HG03432 (cell line): ENCODE data around the gene RPS8.
"Not testable (repeated sequence)": the region's sequence is repeated elsewhere in the genome, so short reads cannot be mapped to it uniquely, and the experiment has no call there.

ENCODE experiments used
- ATAC-seq: cut with Tn5 transposase; IDR thresholded peaks from one replicate; pipeline ENCODE4 v1.9.1; 2021; ENCODE audit warnings: mild to moderate bottlenecking, moderate library complexity; ENCODE audit not compliant: unreplicated experiment

Gene RPS8

DNA sequence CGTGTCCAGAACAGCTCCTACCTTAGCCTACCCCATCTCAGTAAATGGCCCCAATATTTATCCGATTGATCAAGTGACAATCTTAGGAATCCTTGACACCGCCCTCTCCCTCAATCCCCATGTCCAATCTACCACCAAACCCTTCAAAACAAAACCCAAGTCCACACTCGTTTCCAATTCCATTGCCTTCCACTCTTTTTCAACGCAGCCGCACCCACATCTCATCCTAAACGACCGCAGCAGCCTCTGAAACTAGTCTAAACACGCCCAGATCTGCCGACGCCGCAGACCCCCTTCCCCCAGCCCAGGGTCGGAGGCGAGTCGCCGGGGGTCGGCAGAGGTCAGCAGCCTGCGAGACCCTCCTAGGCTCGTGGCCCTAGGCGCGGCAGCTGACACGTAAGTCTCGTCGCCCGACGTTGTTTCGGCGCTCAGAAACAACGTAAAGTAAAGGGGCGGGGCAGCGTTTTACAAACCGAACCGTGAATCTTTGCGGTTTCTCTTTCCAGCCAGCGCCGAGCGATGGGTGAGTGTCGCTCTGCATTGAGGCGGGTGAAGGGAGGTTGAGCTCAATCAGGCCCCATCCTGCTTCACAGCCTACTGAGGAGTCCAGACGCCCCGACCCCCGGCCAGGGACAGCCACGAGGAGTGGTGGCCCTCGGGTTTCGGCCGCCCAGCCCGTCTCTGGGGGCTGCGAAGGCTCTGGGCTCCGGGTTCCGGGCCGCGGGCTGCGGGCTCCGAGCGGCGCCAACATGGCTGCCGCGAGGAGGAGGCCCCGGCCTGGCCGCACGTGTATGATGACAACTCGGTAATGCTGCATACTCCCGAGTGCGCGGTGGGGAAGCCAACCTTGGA is at the start of gene RPS8:
Gene RPS8, plus strand, starts transcription at position 463 of the 852 bp plus-strand sequence. Its CDS starts 57 bp downstream, at position 520.
- ATAC-seq, result peak; percentile 83

DNA sequence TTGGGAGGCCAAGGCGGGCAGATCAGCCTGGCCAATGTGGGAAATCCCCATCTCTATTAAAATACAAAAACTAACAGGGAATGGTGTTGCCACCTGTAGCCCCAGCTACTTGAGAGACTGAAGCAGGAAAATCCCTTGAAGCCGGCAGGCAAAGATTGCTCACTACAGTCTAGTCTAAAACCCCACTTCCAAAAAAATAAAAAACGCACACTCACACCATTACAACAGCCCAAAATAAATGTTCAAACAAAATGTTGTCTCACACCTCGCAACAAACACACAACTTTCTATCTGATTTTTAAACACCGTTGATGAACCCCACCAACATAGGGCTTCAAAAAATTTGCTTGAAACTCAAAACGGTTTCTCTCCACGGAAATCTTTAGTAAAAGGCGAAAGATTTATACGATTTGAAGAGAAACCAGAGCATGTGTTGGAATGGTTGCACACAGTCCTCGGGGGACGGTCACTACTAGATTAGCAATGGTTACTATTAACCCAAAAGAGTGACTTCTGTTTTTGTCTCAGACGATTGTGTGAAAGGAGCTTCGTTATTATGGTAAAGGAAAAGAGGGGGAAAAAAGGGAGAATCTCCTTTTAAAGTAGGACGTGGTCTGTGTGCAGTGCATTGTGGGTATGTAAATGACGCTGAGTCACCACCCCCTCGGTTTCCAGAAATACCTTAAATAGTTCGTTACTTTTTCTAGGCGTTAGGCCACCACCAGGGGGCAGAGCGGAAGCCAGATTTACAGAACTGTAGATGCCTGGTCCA is 44.4 kb upstream of the RPS8 start, which contains the start of gene RNU5D-1:
Gene RNU5D-1, minus strand, starts transcription at position 430 of the 772 bp plus-strand sequence.
- peak; percentile 71 for ATAC-seq

GRCh38 chr1:44733365-44733764 is 42.0 kb upstream of the RPS8 start:
- ATAC-seq, result no peak

DNA sequence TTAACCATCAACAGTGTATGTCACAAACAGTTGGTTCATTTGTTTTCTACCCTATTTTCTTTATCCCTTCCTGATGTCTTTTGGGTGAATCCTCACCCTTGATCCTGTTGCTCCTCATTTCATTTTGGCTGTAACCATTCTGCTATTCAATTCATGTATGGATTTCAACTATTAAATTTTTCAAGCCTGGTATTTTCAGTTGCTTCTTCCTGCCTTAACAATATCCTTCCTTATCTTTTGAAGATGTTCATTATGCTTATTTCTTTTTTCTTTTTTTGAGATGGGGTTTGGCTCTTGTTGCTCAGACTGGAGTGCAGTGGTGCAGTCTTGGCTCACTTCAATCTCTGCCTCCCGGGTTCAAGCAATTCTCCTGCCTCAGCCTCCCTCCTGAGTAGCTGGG is 41.6 kb upstream of the RPS8 start:
- ATAC-seq, result no peak

DNA sequence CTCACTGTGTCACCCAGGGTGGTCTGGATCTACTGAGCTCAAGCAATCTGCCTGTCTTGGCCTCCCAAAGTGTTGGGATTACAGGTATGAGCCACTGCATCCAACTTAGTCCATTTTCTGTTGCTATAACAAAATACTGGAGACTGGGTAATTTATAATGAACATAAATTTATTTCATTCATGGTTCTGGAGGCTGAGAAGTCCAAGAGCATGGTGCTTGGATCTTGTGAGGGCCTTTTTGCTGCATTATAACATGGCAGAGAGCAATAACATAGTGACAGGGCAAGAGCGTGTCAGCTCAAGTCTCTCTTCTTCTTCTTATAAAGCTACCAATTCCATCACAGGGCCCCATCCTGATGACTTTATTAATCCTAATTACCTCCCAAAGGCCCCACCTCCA is 39.3 kb upstream of the RPS8 start:
- no peak for ATAC-seq

DNA sequence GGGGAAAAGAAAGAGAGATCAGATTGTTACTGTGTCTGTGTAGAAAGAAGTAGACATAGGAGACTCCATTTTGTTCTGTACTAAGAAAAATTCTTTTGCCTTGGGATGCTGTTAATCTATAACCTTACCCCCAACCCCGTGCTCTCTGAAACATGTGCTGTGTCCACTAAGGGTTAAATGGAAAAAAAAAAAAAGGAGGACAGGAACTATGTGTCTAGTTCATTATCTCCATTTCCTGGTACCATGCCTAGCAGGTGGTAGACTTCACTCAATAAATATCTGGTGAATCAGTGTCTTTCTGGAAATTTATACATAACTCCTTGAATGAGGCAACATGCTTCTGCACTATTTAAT is 36.4 kb upstream of the RPS8 start:
- ATAC-seq, result not testable (repeated sequence)

- ATAC-seq, result peak; percentile 98
These were observed 35.8 kb upstream of the RPS8 start, which contains the start of gene KIF2C for GRCh38 chr1:44739307-44740178. Gene KIF2C (plus strand): TSS chr1:44739837. CDS start chr1:44739933, 96 bp downstream.

DNA sequence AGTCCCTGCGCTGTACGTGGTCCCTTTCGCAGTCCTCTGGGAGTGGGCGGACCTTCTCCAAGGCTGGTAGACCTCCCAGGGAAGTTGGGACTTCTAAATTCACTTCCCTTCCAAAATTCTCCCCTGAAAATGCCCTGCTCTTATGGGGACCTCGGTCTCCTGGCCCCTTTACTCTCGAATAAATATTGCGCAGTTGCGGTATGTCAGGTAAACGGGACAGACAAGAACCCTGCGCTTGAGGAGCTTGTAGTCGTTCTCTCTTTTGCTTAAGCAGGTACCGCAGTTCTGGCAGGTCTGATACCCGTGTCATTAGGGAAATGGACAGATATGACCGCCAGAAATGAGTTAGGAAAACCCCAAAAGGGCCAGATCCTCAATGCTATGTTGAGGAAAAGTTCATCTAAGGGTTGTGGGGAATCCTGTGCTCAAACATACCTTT is 35.1 kb upstream of the RPS8 start:
- no peak for ATAC-seq

GRCh38 chr1:44743211-44743610 is 32.1 kb upstream of the RPS8 start:
- ATAC-seq, result no peak

DNA sequence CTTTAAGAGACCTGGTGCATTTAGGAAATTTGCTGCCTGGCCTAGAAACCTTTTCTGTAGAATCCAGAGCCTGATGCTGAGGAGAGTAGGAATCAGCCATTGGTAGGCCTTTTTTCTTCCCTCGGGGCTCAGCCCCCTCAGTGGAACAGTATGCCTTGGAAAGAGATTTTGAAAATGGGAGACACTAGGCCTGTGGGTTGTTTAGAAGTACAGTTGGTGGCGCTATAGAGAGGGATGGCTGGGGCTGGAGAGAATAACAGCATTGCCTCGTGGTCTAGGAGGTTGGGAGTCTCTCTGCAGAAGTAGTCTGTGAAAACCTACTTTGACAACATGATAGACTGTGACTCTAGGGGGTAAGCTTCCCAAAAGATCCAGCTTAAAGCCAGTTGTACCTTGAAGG is 27.5 kb upstream of the RPS8 start:
- no peak for ATAC-seq

DNA sequence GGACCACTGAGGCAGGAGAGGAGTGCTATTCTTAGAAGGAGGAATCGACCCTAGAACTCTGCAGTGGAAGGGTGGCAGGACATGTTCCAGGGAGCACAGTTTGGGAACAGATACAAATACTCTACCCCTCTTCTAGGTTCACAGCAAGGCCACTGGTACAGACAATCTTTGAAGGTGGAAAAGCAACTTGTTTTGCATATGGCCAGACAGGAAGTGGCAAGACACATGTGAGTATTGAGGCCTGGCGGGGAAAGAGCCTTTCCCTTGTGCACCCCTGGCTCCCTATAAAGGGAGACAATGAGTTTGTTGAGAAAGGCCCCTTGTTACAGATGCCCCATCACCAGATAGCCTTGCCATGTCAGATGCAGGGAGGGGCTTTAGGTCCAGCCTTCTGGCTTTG is 17.9 kb upstream of the RPS8 start:
- no peak for ATAC-seq

GRCh38 chr1:44759077-44759476 is 16.3 kb upstream of the RPS8 start:
- no peak for ATAC-seq

DNA sequence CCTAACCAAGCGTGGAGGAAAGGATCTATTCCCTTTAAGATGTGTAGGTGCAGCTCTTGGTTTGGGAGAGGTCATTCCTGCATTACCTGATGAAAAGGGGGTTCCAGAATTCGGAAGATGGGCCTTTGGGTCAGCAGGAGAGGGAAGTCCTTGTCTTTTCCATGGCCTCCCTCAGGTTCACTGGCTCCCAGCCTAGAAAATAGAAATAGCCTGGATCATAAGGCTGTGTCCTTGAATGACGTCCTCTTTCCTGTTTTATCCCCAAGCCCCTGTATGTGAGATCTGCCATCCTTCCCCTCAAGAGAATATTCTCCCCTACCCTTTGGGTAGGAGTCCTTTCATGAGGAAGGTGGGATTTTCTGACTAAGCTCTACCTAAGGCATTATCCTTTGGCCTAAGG is 14.5 kb upstream of the RPS8 start:
- no peak for ATAC-seq

DNA sequence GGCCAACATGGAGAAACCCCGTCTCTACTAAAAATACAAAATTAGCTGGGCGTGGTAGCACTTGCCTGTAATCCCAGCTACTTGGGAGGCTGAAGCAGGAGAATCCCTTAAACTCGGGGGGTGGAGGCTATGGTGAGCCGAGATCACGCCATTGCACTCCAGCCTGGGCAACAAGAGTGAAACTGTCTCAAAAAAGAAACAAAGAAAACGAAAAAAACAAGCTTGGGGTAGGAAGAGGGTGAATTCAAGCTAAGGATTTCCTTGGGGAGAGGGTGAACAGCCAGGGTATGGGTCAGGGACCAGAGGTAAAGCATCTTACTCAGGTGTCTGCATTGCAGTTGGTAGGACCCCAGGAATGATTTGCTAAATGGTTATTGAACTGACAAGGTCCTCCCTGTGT is 8.9 kb upstream of the RPS8 start:
- not testable (repeated sequence) for ATAC-seq

DNA sequence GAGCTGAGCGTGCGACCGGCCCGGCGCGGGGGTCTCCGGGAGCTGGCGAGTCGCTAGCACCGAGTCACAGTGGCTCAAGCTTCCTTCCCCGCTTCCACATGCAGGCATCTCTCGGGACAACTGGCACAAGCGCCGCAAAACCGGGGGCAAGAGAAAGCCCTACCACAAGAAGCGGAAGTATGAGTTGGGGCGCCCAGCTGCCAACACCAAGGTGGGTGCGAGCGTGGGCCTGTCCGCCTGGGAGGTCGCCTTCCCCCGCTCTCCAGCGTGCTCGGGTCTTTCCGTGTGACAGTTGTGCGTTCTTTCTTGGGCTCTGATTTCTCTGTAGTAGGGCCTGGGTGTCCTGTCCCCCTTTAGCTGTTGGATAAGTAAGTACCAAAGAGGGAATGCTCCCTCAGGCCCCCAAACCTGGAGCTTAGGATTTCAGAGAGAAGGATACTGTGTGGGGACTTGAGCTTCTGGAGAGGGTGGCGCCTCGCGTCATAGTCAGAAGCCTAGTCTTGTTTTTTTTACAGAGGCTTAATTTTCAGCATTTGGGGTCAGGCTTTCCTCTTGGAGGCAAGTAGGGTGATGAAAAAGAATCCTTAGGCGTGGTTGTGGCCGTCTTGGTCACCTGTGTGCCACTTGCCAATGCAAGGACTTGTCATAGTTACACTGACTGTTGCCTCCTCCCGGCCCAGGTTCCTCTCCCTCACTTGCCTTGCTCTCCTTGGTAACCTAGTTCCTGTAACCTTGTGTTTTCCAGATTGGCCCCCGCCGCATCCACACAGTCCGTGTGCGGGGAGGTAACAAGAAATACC is 790 bp downstream of the RPS8 start:
- peak; percentile 23 for ATAC-seq

DNA sequence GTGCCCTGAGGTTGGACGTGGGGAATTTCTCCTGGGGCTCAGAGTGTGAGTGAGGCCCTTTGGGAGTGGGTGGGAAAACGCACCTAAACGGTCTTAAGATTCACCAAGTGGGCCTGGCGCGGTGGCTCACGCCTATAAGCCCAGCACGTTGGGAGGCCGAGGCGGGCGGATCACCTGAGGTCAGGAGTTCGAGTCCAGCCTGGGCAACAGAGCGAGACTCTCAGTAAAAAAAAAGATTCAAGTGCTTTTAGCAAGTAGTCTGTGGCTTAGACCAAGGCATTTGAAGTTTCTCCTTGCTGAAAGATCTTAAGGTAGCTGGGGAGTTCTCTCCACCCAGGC is 1.4 kb downstream of the RPS8 start:
- no peak for ATAC-seq

DNA sequence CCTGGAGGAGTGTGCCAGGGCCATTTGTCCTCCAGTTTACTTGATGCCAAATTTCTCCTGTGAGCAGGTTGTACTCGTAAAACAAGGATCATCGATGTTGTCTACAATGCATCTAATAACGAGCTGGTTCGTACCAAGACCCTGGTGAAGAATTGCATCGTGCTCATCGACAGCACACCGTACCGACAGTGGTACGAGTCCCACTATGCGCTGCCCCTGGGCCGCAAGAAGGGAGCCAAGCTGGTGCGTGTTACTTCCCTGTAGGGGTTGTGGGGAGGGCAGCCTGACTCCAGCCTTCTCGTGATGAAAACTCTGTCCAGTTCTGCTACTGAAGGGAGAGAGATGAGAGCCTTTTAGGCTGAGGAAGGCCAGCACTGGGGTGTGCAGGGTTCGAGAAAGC is 2.2 kb downstream of the RPS8 start:
- ATAC-seq, result no peak

DNA sequence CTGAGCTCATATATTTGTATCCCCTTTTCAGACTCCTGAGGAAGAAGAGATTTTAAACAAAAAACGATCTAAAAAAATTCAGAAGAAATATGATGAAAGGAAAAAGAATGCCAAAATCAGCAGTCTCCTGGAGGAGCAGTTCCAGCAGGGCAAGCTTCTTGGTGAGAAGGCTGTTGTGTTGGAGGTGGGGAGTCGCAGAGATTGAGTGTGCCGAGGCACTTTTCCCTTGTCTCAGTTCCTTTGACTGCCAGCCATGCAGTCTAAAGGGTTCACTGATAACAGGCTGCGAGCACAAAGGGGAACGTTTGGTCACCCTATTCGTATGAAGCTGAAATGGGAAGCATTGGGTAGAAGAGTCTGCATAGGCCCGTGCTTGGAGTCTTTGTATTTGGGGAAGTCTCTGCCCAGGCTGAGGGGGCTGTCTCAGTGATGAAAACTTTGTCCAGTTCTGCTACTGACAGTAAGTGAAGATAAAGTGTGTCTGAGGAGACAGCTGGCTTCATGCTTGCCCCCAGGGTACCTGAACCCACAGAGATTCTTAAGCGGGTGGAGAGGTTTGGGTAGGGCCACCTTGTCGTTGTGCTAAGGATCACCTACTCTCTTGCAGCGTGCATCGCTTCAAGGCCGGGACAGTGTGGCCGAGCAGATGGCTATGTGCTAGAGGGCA is 2.8 kb downstream of the RPS8 start:
- ATAC-seq, result no peak

GRCh38 chr1:44778705-44779576 is 3.6 kb downstream of the RPS8 start:
- ATAC-seq, result no peak
